C4-2B (cell line): ENCODE data around the gene HIVEP2.

Source experiments
- H3K27ac ChIP-seq: fragments of 450-650 bp; 2 replicates; pipeline ENCODE4 v1.5.1; 2017
- CTCF ChIP-seq: fragments of 450-650 bp; conservative IDR thresholded peaks from 2 replicates; pipeline ENCODE4 v1.5.1; 2017; ENCODE audit warnings: mild to moderate bottlenecking
- ZFX ChIP-seq: fragments of 450-650 bp; IDR thresholded peaks from 2 replicates; pipeline ENCODE4 v1.6.1; 2017

HIVEP2 gene

GRCh38 chr6:142821860-142822259, 123.1 kb downstream of the HIVEP2 start:
- no peak for TF ChIP-seq ZFX
- no peak for TF ChIP-seq CTCF
- peak overlapping the region; percentile 24 for H3K27ac ChIP-seq

- peak overlapping the region; percentile 24 for H3K27ac ChIP-seq
- TF ChIP-seq ZFX, result no peak
- TF ChIP-seq CTCF, result no peak
Observed at GRCh38 chr6:142821164-142821716, 123.7 kb downstream of the HIVEP2 start.

- TF ChIP-seq CTCF (no peak), ZFX (no peak)
- H3K27ac ChIP-seq, result no peak overlapping the region
Observed at GRCh38 chr6:142820338-142821051, 124.5 kb downstream of the HIVEP2 start.

- no peak overlapping the region for H3K27ac ChIP-seq
- TF ChIP-seq CTCF, result no peak
- no peak for TF ChIP-seq ZFX
Observed at GRCh38 chr6:142819603-142820337, 125.2 kb downstream of the HIVEP2 start.

GRCh38 chr6:142816486-142816885, 128.5 kb downstream of the HIVEP2 start:
- no peak for TF ChIP-seq ZFX
- TF ChIP-seq CTCF, result no peak
- no peak overlapping the region for H3K27ac ChIP-seq

GRCh38 chr6:142816031-142816430, 128.9 kb downstream of the HIVEP2 start:
- TF ChIP-seq ZFX, result no peak
- TF ChIP-seq CTCF, result no peak
- H3K27ac ChIP-seq, result no peak overlapping the region

GRCh38 chr6:142811923-142812322, 133.1 kb downstream of the HIVEP2 start:
- TF ChIP-seq CTCF (no peak), ZFX (no peak)
- no peak overlapping the region for H3K27ac ChIP-seq
